Activated T-helper 1 cell treated with anti-CD3 and anti-CD28 coated beads, Interleukin-2, amount 50 U/mL, for 16 hours (primary cell): ENCODE results near the gene TNIK.
A peak's percentile ranks its signal among the peaks of the same experiment; 100 is the strongest.

ENCODE experiments used
- DNase-seq, 2 donors: peaks; one replicate each; pipeline ENCODE4 v3.0.0-alpha.2; 2020; ENCODE audit warnings: low read depth in 1 of 2, low spot score in 1 of 2

Gene TNIK

GRCh38 chr3:171459942-171460724 is at the start of gene TNIK:
TNIK (minus strand) TSS chr3:171460405; CDS start chr3:171460063, 342 bp downstream.
- DNase-seq: peak; percentile 85 to 90

GRCh38 chr3:171508676-171509075 is 48.5 kb upstream of the TNIK start:
- no peak for DNase-seq

GRCh38 chr3:171508206-171508605 is 48.0 kb upstream of the TNIK start:
- DNase-seq: no peak

GRCh38 chr3:171506743-171507319 is 46.6 kb upstream of the TNIK start:
- no peak for DNase-seq

GRCh38 chr3:171505822-171506333 is 45.7 kb upstream of the TNIK start:
- DNase-seq: no peak

- no peak for DNase-seq
Observed at GRCh38 chr3:171504376-171504775, 44.2 kb upstream of the TNIK start.

- no peak for DNase-seq
Observed at GRCh38 chr3:171503817-171504216, 43.6 kb upstream of the TNIK start.

- DNase-seq: no peak
Observed at GRCh38 chr3:171498921-171499320, 38.7 kb upstream of the TNIK start.

GRCh38 chr3:171497468-171497867 is 37.3 kb upstream of the TNIK start:
- DNase-seq: no peak

- DNase-seq: no peak
Observed at GRCh38 chr3:171495413-171495812, 35.2 kb upstream of the TNIK start.

GRCh38 chr3:171494457-171495109 is 34.4 kb upstream of the TNIK start:
- DNase-seq: no peak

- no peak for DNase-seq
Observed at GRCh38 chr3:171491361-171491760, 31.2 kb upstream of the TNIK start.

- DNase-seq: no peak
Observed at GRCh38 chr3:171490901-171491300, 30.7 kb upstream of the TNIK start.

- no peak for DNase-seq
Observed at GRCh38 chr3:171489348-171489747, 29.1 kb upstream of the TNIK start.

- no peak for DNase-seq
Observed at GRCh38 chr3:171488479-171488878, 28.3 kb upstream of the TNIK start.

- no peak for DNase-seq
Observed at GRCh38 chr3:171487382-171487781, 27.2 kb upstream of the TNIK start.

- DNase-seq: no peak
Observed at GRCh38 chr3:171485338-171485737, 25.1 kb upstream of the TNIK start.

- no peak for DNase-seq
Observed at GRCh38 chr3:171481011-171481410, 20.8 kb upstream of the TNIK start.

GRCh38 chr3:171480526-171480925 is 20.3 kb upstream of the TNIK start:
- DNase-seq: no peak

GRCh38 chr3:171476532-171477102 is 16.4 kb upstream of the TNIK start:
- DNase-seq: no peak

- no peak for DNase-seq
Observed at GRCh38 chr3:171472552-171472951, 12.3 kb upstream of the TNIK start.

- no peak for DNase-seq
Observed at GRCh38 chr3:171470714-171471227, 10.6 kb upstream of the TNIK start.
